Epidermal melanocyte (primary cell): ENCODE data around the gene CTNNA3.
"Not testable (repeated sequence)": the region's sequence is repeated elsewhere in the genome, so short reads cannot be mapped to it uniquely, and the experiment has no call there.

ENCODE experiments used
- DNase-seq: peaks from one replicate; pipeline ENCODE4 v3.0.0; 2011; ENCODE audit warnings: low spot score; ENCODE audit not compliant: insufficient read length

The CTNNA3 gene

DNA sequence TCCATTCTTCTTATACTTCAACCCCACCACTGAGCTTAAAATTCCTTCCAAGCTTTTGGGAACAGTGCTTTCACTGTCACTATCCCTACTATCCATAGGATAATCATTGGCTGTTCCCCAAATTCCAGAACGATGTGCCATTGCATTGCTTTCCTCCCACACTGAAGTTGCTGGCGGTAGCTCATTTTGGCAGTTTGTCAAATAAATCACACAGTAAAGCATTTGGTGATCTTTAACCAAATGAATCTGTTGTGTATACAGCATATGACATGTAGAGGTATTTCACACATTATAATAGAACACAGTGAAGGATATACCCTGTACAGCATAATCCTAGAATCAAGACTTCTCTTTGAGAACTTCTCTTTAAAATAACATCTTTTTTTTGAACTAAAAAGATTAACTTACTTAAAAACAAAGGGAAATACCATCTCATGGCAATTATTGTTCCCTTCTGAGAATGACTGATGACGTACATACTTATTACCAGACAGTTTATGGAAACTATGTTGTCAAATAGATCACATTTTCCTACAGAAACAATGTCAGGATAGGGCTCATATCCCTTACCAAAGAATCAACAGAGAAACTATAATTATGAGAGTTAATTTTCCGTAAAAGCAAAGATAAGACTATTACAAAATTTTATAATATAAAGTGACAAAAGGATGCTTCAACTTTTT is 93.6 kb downstream of the CTNNA3 start:
- no peak for DNase-seq

DNA sequence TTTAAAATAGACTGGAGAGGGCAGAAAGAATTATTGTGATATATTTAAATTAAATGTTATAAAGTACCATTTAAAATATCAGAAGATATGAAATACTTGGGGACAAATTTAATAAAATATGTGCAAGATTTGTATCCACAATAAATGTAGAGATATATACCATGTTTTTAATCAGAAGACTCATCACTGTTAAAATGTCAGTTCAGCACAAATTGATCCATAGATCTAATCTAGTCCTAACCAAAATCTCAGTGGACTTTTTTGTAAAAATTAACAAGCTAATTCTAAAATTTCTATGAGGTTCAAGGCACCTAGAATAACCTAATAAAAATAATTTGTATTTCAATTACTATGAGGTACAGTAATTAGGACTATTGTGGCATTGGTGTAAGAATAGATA is 96.4 kb downstream of the CTNNA3 start:
- no peak for DNase-seq

DNA sequence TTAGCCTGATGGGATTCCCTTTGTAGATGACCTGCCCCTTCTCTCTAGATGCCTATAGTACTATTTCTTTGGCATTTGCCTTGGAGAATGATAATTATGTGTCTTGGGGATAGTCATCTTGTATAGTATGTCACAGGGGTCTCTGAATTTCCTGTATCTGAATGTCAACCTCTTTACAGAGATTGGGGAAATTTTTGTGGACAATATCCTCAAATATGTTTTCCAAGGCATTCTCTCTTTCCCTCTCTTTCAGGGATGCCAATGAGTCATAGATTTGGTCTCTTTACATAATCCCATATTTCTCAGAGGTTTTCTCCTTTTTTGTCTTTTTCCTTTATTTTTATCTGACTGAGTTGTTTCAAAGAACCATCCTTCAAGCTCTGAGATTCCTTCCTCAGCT is 99.4 kb downstream of the CTNNA3 start:
- DNase-seq = no peak

DNA sequence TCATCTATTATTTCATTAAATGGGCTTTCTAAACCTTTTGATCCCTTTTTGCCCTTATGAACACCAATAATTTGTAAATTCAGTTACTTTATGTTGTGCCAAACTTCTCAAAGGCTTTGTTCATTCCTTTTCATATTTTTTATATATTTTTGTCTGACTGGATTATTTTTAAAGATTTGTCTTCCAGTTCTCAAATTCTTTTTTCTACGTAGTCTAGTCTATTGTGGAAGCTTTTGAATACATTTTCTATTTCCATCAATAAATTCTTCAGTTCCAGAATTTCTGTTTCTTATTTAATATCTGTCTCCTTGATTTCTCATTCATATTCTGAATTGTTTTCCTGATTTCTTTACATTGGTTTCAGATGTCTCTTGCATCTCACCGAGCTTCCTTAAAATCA is 108.2 kb downstream of the CTNNA3 start:
- DNase-seq = no peak

DNA sequence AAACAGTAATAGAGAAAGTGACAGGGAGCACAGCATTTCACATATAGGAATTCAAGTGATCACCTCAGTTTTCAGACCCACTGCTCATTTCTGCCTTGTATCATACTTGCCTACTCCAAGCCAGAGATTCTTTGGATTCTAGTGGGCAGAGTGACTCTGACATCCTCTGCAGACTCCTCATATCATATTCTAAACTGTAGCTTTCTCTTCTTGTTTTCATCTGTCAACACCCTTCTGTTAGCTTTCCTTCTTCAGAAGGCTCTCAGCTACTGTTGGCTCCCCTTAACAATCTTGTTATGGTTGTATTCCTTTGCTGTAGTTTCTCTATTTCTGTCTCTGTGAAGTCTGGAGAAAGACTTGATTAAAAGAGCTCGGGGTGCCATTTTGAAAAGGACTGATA is 120.5 kb downstream of the CTNNA3 start:
- no peak for DNase-seq

DNA sequence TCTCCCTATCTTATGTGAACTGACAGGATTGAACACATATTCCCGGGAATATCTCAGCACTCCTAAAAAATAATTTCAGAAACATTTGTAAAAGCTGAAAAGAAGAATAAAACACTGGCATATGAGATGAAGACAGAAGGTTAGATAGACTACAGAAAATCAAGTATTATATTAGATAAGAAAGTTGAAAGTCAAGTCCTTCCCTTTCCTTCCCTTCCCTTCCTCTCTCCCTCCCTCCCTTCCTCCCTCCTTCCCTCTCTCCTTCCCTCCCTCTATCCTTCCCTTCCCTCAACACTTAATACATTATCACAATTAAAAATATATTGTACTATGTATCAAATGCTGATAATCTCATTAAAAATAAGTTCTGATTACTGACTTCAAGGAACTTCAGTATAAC is 122.5 kb downstream of the CTNNA3 start:
- DNase-seq = no peak

DNA sequence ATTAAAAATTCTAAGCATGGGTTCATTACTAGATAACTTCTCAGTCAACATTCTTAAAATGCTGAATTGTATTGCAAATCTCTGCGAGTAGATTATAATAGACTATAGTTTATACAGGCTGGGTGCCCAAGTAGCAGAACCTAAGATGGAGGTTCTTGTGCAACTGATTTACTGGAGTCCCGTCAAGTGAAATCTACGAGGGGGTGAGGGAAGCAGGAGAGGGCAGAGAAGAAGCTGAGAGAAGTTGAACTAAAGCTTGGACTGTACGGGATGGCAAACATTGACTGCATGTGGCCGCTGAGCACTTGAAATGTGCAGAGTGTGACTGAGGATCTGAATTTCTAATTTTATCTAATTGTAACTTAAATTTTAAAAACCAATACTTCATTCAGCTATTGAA is 124.5 kb downstream of the CTNNA3 start:
- no peak for DNase-seq

DNA sequence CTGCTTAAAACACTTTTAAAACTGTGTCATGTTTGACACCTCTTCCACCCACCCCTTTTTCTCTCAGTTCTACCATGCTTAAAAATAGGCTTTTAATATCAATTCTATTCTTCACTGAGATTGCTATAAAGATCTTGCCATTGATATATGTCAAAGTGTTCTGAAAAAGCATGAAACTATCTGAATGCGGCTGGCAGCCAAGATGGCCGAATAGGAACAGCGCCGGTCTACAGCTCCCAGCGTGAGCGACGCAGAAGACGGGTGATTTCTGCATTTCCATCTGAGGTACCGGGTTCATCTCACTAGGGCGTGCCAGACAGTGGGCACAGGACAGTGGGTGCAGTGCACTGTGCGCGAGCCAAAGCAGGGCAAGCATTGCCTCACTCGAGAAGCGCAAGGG is 137.7 kb downstream of the CTNNA3 start:
- not testable (repeated sequence) for DNase-seq

DNA sequence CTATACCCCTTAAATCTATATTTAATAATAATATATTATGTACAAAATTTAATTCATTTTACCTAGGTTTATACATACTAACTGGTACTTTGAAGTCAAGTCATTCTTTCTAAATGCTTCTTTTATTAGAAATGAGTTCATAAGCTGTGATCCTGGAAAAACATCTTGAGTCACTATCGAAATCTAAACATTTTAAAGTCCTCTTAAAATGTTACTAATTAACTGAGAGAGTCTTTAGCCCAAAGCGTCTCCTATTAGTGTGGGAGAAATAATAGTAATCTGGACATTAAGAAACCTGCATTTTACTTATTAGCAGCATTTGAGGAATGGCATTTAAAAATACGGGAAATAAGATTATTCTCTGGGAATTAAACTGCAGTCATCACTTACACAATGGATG is 142.7 kb downstream of the CTNNA3 start:
- no peak for DNase-seq

DNA sequence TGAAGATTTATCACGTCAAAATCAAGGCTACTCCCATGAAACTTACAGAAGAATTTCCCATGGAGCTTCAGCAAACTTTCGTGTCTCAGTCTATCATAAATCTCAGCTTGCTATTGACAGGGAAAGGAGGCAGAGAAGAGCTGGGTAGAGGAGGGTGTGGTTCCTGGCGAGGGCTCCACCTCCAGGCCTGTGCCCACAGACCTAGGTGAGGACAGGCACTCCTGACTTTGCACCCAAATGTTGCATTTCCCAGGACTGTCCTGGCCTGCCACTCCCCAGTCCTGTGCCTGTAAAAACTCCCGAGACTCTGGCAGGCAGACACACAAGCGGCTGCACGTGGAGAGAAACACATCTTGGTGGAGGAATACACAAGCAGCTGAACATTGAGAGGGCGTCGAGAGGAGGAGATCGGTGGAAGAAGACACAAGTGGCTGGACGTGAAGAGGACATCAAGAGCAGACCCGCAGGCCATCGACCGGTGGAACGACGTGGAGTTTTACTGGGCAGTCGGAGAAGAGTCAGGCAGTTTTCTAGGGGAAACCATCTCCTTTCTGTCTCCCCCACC is 145.1 kb downstream of the CTNNA3 start:
- DNase-seq = no peak

DNA sequence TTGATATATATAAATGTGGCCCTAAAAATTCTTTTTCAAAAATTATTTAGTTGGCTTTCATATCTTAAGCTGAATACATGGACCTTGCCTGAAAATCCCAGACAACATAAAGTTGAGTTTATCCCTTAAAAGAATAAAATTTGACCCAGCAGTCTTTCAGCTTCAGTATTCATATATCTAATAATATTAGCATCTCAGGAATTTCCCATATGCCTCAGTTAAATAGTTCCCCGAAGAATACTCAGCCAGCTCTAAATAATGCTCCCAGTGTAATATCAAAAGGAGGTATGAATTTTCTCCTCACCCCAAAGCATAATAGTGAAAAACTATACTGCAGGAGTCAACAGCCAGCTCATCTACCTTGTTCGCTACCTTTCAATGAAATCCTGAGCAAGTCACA is 145.9 kb downstream of the CTNNA3 start:
- DNase-seq = no peak

DNA sequence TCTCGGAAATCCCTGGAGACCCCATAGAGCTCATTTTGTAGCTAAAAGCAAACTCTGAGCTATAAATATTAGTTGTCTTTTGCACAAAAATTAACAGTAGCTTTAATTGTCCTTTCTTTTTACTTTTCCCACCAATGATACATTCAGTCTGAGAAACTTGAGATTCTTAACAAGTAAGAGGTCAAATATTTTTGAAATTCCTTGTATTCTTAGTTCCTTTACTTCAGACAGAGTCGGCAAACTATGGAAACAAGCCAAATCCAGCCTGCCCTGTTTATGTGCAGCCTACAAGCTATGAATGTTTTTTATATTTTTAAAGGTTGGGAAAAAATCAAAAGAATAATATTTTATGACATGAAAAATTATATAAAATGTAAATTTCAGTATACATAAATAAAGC is 146.6 kb downstream of the CTNNA3 start:
- no peak for DNase-seq

DNA sequence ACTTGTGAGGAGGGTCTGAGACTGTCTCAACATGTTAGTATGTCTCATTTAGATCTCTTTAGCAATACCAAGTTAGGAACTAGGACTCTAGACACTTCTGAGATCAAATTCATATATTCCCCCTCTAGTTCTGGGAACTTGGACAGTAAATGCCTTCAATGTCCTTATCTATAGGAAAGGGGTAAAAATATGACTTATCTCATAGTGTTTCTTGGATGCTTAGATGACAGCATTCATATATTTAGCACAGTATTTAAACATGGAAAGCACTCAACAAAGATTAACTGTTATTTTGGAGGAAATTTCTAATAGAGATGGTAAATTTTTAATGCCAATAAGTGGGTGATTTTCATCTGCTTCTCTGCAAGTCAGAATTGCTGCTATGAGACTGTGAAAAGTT is 154.6 kb downstream of the CTNNA3 start:
- DNase-seq = no peak

DNA sequence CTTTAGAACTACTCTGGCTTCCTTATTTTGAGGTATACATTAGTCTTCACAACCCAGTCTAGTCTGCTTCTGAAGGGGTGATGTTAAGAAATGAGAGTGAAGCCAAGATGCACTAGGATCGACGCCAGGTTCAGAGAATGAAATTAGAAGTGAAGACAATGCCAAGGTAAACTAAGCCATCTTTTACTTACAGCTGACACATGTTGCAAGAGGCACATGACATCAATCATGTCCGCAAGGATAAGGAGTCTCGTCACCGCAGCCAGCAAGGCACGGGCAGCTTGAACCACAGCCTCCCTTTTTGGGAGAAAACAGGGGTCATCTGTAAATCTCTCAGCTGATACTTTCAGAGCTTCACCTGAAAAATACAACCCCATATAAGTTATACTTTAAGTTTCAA is 156.7 kb downstream of the CTNNA3 start:
- no peak for DNase-seq

DNA sequence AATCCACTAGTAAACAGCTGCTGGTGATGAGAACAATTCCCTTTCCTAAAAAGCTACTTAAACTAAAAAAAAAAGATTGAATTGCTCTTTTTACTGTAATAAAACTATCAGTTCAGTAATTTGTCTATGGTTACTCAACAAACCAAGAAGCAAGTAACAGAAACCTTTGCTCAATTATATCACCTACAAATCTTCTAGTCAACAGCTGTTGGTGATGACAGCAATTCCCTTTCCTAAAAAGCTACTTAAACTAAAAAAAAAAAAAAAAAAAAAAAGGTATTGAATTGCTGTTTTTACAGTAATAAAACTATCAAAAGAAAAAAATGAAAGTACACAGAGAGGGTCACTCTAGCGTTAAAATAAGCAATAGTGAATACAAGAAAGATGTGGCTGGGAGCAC is 158.1 kb downstream of the CTNNA3 start:
- no peak for DNase-seq

DNA sequence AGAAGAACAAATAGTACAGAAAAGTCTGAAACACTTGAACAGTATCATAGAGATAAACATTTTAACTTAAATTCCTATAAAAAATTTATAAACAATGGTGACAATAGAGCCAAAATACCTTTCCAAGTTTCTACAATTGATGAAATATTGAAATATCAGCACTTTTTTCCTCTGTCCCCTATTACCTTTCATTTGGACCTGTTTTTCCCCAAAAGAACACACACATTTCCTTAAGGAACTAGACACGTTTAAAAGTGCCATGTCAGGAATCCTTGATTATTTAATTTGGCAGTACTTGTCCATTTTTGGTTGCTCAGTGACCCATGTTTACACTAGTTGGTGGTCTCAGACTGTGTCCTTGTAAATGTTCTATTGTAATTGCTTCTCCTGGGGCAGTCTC is 162.6 kb downstream of the CTNNA3 start:
- DNase-seq = no peak

DNA sequence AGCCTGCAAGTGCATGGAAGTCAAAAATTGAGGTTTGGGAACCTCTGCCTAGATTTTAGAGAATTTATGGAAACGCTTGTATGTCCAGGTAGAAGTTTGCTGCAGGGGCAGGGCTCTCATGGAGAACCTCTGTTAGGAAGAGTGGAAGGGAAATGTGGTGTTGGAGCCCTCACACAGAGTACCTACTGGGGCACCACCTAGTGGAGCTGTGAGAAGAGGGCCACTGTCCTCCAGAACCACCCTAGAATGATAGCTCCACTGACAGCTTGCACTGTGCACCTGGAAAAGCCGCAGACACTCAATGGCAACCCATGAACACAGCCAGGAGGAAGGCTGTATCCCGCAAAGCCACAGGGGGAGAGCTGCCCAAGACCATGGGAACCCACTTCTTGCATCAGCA is 165.0 kb downstream of the CTNNA3 start:
- not testable (repeated sequence) for DNase-seq

DNA sequence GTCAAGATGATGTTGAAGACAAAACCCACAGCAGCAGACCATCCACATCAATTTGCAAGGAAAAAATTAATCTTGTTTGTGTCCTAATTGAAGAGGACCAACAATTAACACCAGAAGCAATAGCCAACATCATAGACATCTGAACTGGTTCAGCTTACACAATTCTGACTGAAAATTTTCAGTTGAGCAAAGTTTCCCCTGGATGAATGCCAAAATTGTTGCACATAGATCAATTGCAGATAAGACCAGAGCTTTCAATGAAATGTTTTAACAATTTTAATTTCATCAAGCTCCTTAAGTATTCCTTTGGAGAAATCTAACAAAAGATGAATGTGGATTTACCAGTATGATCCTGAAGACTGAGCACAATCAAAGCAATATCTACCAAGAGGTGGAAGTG is 168.6 kb downstream of the CTNNA3 start:
- DNase-seq = no peak

DNA sequence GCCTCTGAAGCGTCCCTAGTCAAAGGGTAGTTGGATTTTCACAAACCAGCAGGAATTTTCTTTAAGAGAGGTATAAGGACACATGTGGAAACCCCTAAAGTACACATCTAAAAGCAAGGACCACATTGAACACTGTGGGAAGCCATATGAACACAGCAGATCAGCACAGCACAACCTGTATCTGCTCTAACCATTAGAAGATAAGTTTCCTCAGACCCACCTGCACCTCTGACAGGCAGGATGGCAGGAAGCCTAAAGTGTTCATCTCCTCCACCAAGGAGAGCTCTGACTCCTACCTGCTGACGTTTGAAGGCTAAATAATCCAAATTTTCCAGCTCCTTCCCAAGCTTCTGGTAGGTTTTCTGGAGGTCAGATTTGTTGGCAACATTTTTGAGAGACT is 174.4 kb downstream of the CTNNA3 start:
- DNase-seq = no peak

DNA sequence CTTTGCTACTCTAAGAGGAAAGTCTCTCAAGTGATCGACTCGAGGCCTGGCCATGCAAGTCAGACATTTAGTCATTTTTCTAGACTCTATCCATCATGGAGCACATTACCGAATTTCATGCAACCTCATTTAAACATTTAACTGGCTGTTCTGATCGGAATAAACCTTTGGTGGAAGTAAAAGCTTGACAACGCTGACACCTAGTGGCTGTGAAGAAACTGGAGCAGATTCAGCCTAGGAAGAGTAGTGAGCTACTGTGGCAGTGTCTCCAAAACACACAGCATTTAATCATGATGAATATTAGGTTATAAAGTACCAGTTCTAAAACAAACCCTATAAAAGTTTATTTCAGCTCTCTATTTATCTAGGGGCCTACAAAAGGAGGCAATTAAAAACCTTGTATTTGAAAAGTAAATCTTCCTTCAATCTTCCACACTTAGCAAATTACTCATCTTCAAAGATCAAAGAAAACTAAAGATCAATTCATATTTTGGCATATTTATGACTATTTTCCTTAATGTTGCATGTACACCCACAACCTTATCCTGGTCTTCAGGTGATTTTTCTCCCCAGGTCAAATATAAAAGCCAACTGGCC is 175.0 kb downstream of the CTNNA3 start:
- peak; percentile 68 for DNase-seq

DNA sequence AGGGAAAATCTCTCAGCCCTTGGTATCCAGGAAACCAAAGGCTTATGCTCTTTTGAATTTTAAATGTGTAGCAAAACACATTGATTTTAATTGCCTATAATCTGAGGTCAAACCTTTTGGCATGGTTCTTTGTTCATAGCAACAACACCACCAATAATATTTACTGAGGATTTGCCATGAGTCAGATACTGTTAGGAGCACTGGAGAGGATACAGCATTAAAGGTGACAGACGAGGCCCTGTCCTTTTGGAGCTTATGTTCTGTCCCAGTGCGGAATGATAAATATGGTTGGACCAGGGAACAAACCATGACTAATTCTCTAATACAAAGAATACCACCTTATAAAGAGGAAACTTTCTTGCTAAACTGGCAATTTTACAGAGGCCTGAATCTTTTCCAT is 176.6 kb downstream of the CTNNA3 start:
- DNase-seq = no peak

DNA sequence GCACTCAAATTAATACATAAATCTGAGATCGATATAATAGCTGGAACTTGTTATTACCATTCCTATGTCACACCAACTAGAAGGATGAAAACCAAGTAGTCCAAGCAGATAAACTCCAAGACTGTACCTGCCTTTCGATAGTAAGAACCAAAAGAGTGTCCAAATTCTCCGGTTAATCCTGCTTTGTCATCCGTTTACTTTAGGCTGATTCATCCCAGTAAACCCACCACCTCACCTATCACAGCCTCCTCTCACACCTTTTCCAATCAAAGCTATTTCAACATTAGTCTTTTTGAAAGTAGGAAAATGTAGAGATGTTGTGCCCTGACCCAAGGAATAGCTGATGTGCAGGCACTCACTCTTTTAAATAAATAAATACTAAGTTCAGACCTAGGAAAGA is 177.2 kb downstream of the CTNNA3 start:
- DNase-seq = no peak

DNA sequence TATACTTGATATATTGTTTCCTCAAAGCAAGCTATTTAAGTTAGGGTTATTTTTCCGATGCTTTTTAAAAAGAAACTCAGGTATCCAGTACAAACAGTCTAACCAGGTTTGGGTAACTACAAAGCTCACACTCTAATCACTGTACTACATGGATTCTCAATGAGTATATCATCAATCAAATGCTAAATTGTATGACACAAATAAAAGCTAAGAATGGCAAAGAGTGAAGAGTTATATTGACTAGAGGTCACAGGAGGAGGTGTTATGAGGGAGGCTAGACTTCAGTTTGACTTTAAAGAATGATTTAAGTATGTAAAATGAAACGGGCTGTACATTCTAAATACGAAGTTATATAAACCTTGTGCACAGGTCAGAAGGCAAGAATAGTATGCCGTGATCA is 178.0 kb downstream of the CTNNA3 start:
- DNase-seq = no peak
